ENCODE data around the gene TMEM184B. TPM values are rescaled to one million over a fixed set of nuclear protein-coding genes. Genes with fewer than 3 reads are reported as not detected.

TMEM184B gene
- total and polyA plus RNA-seq, 4 donors, result 7.5 to 12.6 (median 9.9) TPM

DNA sequence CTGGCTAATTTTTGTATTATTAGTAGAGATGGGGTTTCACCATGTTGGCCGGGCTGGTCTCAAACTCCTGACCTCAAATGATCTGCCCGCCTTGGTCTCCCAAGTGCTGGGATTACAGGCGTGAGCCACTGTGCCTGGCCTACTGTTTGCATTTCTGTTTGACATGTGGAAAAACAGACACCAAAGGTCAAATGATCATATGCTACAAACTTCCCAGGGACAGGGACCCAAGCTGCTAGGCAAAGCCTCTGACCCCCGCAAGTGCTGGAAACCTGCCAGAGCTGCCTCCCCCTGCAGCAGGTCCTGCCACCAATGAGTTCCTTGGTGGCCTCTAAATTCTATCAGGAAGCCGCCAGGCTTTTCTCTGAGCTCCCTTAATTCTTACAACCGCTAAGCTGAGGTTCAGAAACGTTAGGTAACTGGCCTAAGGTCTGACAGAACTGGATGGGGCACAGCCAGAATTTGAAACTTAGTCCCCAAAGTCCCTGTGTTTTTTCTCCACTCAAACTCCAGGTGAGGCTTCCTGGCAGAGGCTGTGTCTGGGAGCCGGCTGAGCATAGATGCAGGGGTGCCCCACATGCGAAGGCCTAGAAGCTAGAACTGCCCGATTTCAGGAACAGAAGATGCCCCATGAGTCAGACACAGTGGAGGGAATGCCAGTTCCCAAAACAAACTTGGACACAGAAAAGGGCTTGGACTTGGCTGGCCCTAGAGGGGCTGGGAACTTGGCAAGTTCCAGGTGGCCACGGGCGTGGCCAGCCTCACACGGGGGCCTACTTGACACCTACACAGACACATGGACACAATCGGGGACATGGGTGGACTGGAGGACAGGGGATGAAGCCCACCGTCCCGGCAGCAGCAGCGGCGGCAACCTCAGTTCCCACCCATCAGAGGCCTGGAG is 37.1 kb upstream of the TMEM184B start:
- Histone ChIP-seq H3K36me3 (ENCODE audit: control insufficient read depth in 4 of 4, insufficient read depth in 3 of 4, low read depth in 1 of 4, low read length in 3 of 4) (peaks cover 0 to 3% (median 1%) of the 10 kb centered on the region in 4 donors), H3K4me3 (ENCODE audit: low read depth in 1 of 3, low read length in 3 of 3) (no peak overlapping the region), H3K27me3 (ENCODE audit: control insufficient read depth in 4 of 4, insufficient read depth in 4 of 4, low read length in 3 of 4) (no peaks in the 10 kb centered on the region), H3K4me1 (ENCODE audit: control insufficient read depth in 4 of 4, insufficient read depth in 4 of 4, low read length in 3 of 4) (peaks cover 17 to 31% (median 20%) of the 10 kb centered on the region in 4 donors), H3K9me3 (ENCODE audit: control insufficient read depth in 4 of 4, low read length in 3 of 4) (no peaks in the 10 kb centered on the region), H3K9ac (ENCODE audit: low read depth in 1 of 2, low read length in 2 of 2) (peak overlapping the region; percentile 28 to 58), H3K27ac (ENCODE audit: low read depth in 1 of 2, low read length in 2 of 2) (peak overlapping the region; percentile 80 to 90)
- 48% methylated on average over 18 of the region's 18 CpGs for WGBS
- TF ChIP-seq GABPA (IDR thresholded peaks at IDR 0.05 in 1 of 2, conservative IDR thresholded peaks at IDR 0.05 in 1 of 2) (peak in 1 of 2 donors; percentile 23), TAF1 (conservative IDR thresholded peaks at IDR 0.05) (peak; percentile 37), EGR1 (IDR thresholded peaks at IDR 0.05; ENCODE audit: low read depth in 2 of 2) (peak in 1 of 2 donors; percentile 67), JUND (IDR thresholded peaks at IDR 0.05) (peak; percentile 34 to 72), FOXA2 (IDR thresholded peaks at IDR 0.05) (peak; percentile 47), HNF4G (IDR thresholded peaks at IDR 0.05) (peak; percentile 77), FOXA1 (IDR thresholded peaks at IDR 0.05) (no peak), HNF4A (conservative IDR thresholded peaks at IDR 0.05) (peak; percentile 78 to 84), RAD21 (IDR thresholded peaks at IDR 0.05) (peak in 1 of 2 donors; percentile 36), YY1 (IDR thresholded peaks at IDR 0.05) (peak; percentile 45), SP1 (IDR thresholded peaks at IDR 0.05) (peak; percentile 86), RXRA (IDR thresholded peaks at IDR 0.05) (peak; percentile 86 to 96), NR2F2 (IDR thresholded peaks at IDR 0.05) (peak; percentile 94)
- TF ChIP-seq, protein P1, sequence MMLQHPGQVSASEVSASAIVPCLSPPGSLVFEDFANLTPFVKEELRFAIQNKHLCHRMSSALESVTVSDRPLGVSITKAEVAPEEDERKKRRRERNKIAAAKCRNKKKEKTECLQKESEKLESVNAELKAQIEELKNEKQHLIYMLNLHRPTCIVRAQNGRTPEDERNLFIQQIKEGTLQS (IDR thresholded peaks at IDR 0.05), result no peak
- TF ChIP-seq, protein P2, sequence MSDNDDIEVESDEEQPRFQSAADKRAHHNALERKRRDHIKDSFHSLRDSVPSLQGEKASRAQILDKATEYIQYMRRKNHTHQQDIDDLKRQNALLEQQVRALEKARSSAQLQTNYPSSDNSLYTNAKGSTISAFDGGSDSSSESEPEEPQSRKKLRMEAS (IDR thresholded peaks at IDR 0.05), result peak; percentile 76
- TF ChIP-seq, protein P3, sequence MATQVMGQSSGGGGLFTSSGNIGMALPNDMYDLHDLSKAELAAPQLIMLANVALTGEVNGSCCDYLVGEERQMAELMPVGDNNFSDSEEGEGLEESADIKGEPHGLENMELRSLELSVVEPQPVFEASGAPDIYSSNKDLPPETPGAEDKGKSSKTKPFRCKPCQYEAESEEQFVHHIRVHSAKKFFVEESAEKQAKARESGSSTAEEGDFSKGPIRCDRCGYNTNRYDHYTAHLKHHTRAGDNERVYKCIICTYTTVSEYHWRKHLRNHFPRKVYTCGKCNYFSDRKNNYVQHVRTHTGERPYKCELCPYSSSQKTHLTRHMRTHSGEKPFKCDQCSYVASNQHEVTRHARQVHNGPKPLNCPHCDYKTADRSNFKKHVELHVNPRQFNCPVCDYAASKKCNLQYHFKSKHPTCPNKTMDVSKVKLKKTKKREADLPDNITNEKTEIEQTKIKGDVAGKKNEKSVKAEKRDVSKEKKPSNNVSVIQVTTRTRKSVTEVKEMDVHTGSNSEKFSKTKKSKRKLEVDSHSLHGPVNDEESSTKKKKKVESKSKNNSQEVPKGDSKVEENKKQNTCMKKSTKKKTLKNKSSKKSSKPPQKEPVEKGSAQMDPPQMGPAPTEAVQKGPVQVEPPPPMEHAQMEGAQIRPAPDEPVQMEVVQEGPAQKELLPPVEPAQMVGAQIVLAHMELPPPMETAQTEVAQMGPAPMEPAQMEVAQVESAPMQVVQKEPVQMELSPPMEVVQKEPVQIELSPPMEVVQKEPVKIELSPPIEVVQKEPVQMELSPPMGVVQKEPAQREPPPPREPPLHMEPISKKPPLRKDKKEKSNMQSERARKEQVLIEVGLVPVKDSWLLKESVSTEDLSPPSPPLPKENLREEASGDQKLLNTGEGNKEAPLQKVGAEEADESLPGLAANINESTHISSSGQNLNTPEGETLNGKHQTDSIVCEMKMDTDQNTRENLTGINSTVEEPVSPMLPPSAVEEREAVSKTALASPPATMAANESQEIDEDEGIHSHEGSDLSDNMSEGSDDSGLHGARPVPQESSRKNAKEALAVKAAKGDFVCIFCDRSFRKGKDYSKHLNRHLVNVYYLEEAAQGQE (IDR thresholded peaks at IDR 0.05), result peak; percentile 44
- TF ChIP-seq, protein P4, sequence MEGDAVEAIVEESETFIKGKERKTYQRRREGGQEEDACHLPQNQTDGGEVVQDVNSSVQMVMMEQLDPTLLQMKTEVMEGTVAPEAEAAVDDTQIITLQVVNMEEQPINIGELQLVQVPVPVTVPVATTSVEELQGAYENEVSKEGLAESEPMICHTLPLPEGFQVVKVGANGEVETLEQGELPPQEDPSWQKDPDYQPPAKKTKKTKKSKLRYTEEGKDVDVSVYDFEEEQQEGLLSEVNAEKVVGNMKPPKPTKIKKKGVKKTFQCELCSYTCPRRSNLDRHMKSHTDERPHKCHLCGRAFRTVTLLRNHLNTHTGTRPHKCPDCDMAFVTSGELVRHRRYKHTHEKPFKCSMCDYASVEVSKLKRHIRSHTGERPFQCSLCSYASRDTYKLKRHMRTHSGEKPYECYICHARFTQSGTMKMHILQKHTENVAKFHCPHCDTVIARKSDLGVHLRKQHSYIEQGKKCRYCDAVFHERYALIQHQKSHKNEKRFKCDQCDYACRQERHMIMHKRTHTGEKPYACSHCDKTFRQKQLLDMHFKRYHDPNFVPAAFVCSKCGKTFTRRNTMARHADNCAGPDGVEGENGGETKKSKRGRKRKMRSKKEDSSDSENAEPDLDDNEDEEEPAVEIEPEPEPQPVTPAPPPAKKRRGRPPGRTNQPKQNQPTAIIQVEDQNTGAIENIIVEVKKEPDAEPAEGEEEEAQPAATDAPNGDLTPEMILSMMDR (IDR thresholded peaks at IDR 0.05; ENCODE audit: low read depth, low read length, missing input control), result no peak
- TF ChIP-seq, protein P5, sequence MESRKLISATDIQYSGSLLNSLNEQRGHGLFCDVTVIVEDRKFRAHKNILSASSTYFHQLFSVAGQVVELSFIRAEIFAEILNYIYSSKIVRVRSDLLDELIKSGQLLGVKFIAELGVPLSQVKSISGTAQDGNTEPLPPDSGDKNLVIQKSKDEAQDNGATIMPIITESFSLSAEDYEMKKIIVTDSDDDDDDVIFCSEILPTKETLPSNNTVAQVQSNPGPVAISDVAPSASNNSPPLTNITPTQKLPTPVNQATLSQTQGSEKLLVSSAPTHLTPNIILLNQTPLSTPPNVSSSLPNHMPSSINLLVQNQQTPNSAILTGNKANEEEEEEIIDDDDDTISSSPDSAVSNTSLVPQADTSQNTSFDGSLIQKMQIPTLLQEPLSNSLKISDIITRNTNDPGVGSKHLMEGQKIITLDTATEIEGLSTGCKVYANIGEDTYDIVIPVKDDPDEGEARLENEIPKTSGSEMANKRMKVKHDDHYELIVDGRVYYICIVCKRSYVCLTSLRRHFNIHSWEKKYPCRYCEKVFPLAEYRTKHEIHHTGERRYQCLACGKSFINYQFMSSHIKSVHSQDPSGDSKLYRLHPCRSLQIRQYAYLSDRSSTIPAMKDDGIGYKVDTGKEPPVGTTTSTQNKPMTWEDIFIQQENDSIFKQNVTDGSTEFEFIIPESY (IDR thresholded peaks at IDR 0.05), result peak; percentile 44
- peak; percentile 70 for DNase-seq (ENCODE audit: low spot score)

Measured in liver (tissue), 9 donors.